ENCODE results near the gene RABGAP1L. TPM values are rescaled to one million over a fixed set of nuclear protein-coding genes. Genes with fewer than 3 reads are reported as not detected.

Gene RABGAP1L
- total and polyA plus RNA-seq, 2 of the 8 experiments (the other 6 are each of a cell fraction or from before 2014, with no cell fraction given), result 33.3 to 156 TPM

DNA sequence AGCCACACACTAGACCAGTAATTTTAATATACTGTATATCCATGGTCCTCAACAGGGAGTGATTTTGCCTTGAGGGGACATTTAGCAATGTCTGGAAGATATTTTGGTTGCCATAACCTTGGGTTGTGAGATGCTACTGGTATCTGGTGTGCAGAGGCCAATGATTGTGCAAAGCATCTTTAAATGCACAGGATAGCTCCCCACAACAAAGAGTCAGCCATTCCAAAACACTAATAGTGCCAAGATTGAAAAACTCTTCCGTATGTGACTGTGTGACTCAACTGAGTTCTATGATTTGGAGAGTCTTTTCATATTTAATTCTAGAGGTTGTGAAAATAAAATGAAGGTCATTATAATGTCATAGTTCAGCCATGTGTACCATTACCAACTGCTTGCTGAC is 699.0 kb downstream of the RABGAP1L start:
- H3K4me3 ChIP-seq (ENCODE audit: extremely low read depth in 1 of 4, insufficient read depth in 2 of 4, low read depth in 3 of 4, low read length in 4 of 4), result no peak overlapping the region
- no peak overlapping the region for H3K23ac ChIP-seq (ENCODE audit: insufficient read length)
- ChIA-PET CTCF (ENCODE audit: partially characterized antibody) (no interaction called here), POLR2A (ENCODE audit: partially characterized antibody) (no interaction called here)
- H2BK5ac ChIP-seq (ENCODE audit: low read depth, low read length), result no peak overlapping the region
- H4K5ac ChIP-seq (ENCODE audit: insufficient read length, low read depth, low read length), result no peak overlapping the region
- no peak overlapping the region for H3K56ac ChIP-seq (replicated peaks; ENCODE audit: insufficient read length, low read depth, low read length)
- no peaks in the 10 kb centered on the region for H3K36me3 ChIP-seq (ENCODE audit: control insufficient read depth in 2 of 4, insufficient read depth in 4 of 4, low read length in 3 of 4)
- H2BK120ac ChIP-seq (replicated peaks; ENCODE audit: low read depth, low read length), result no peak overlapping the region
- FAIRE-seq (no peak), DNase-seq (ENCODE audit: low read depth in 1 of 2, low spot score in 2 of 2) (no peak)
- no peak overlapping the region for H3K18ac ChIP-seq (ENCODE audit: extremely low read depth, low read length)
- H2AFZ ChIP-seq (ENCODE audit: low read length), result no peak overlapping the region
- no peaks in the 10 kb centered on the region for H3K9me3 ChIP-seq (ENCODE audit: insufficient read depth in 2 of 2, low read depth in 1 of 2, low read length in 1 of 2)
- no peak overlapping the region for H3K14ac ChIP-seq (ENCODE audit: insufficient read length)
- H3K4ac ChIP-seq (replicated peaks; ENCODE audit: insufficient read length, low read depth, low read length), result no peak overlapping the region
- H3K79me1 ChIP-seq (ENCODE audit: low read depth, low read length), result no peaks in the 10 kb centered on the region
- H3K4me1 ChIP-seq (replicated peaks in 1 of 4; ENCODE audit: control insufficient read depth in 3 of 4, insufficient read depth in 4 of 4, low read length in 3 of 4), result no peaks in the 10 kb centered on the region
- no peak overlapping the region for H3K27ac ChIP-seq (ENCODE audit: low read depth, low read length)
- H2BK12ac ChIP-seq (ENCODE audit: low read depth, low read length), result no peak overlapping the region
- H3K79me2 ChIP-seq (ENCODE audit: control insufficient read depth in 1 of 2, insufficient read depth in 2 of 2, low read length in 2 of 2), result no peaks in the 10 kb centered on the region
- no peak overlapping the region for H2AK5ac ChIP-seq (ENCODE audit: low read depth, low read length)
- H3K23me2 ChIP-seq (ENCODE audit: low read depth, low read length), result no peaks in the 10 kb centered on the region
- H3K9ac ChIP-seq (replicated peaks in 1 of 4; ENCODE audit: extremely low read depth in 1 of 4, low read depth in 3 of 4, low read length in 3 of 4), result peak overlapping the region in 1 of 4 experiments; percentile 1; a peak in 1 of 7 replicates
- H2BK15ac ChIP-seq (ENCODE audit: low read length), result no peak overlapping the region
- H3K4me2 ChIP-seq (ENCODE audit: insufficient read depth in 1 of 2, low read depth in 2 of 2, low read length in 2 of 2), result no peak overlapping the region
- H2BK20ac ChIP-seq (ENCODE audit: low read length), result no peak overlapping the region
- WGBS, 2 experiments (ENCODE audit: extremely low coverage in 1 of 2, insufficient coverage in 1 of 2, insufficient read length in 1 of 2, insufficient replicate concordance in 2 of 2, low coverage in 1 of 2, low lambda C conversion rate in 2 of 2, missing lambda C conversion rate in 1 of 2), result 84% methylated on average over 1 of the region's 1 CpG; no CpG with 5 or more reads in 1 of the 2 experiments
- no peak overlapping the region for H4K91ac ChIP-seq (replicated peaks; ENCODE audit: insufficient read length, low read length)
- no peaks in the 10 kb centered on the region for H3K27me3 ChIP-seq (replicated peaks in 1 of 4; ENCODE audit: control insufficient read depth in 3 of 4, extremely low read depth in 1 of 4, insufficient read depth in 3 of 4, low read length in 3 of 4)
- H4K20me1 ChIP-seq (replicated peaks in 1 of 2; ENCODE audit: control insufficient read depth in 1 of 2, insufficient read depth in 2 of 2, low read length in 2 of 2), result no peaks in the 10 kb centered on the region
- H4K8ac ChIP-seq (ENCODE audit: extremely low read depth, insufficient read depth, low read length), result no peak overlapping the region
- TF ChIP-seq BACH1 (IDR thresholded peaks at IDR 0.05; ENCODE audit: low read length) (no peak), RXRA (IDR thresholded peaks at IDR 0.05; ENCODE audit: insufficient read depth, low read depth, low read length) (no peak), ATF3 (IDR thresholded peaks at IDR 0.05; ENCODE audit: insufficient read depth, low read depth, low read length) (no peak), CTBP2 (IDR thresholded peaks at IDR 0.05; ENCODE audit: borderline replicate concordance, insufficient read depth, insufficient read length, low read length) (no peak), NRF1 (IDR thresholded peaks at IDR 0.05; ENCODE audit: low read depth, low read length) (no peak), RFX5 (IDR thresholded peaks at IDR 0.05; ENCODE audit: borderline replicate concordance, low read depth, low read length) (no peak), E2F6 (IDR thresholded peaks at IDR 0.05) (no peak), HDAC2 (IDR thresholded peaks at IDR 0.05; ENCODE audit: borderline replicate concordance in 1 of 2, low read depth in 2 of 2, low read length in 2 of 2) (no peak), RBBP5 (IDR thresholded peaks at IDR 0.05; ENCODE audit: borderline replicate concordance, low read depth, low read length) (no peak), YY1 (IDR thresholded peaks at IDR 0.05; ENCODE audit: low read depth, low read length) (no peak), SP4 (IDR thresholded peaks at IDR 0.05; ENCODE audit: low read length) (no peak), CEBPB (IDR thresholded peaks at IDR 0.05; ENCODE audit: low read depth, low read length) (no peak), GABPA (IDR thresholded peaks at IDR 0.05; ENCODE audit: borderline replicate concordance, insufficient read depth, low read length) (no peak)

Data from H1 (cell line).